GM13977 (cell line): ENCODE data around the gene SP8.

Experiments used
- DNase-seq: peaks from one replicate; pipeline ENCODE4 v3.0.0; 2012; ENCODE audit warnings: low spot score
- in situ Hi-C: fragments of 300-500 bp; cut with MboI; formaldehyde crosslinking; loops from one replicate; pipeline ENCODE4 v1.12.0; 2022; ENCODE audit warnings: low sequenced_read_pairs, low pct_unique_long_range_greater_than_20kb, mixed read lengths, inconsistent platforms; ENCODE audit not compliant: unreplicated experiment
- TF ChIP-seq, protein P1 (sequence below): IDR thresholded peaks from 2 replicates; pipeline ENCODE4 v1.5.1; 2012; ENCODE audit warnings: mild to moderate bottlenecking, control low read depth; ENCODE audit not compliant: insufficient read depth; ENCODE audit errors: extremely low read depth, missing control alignments

The SP8 gene

DNA sequence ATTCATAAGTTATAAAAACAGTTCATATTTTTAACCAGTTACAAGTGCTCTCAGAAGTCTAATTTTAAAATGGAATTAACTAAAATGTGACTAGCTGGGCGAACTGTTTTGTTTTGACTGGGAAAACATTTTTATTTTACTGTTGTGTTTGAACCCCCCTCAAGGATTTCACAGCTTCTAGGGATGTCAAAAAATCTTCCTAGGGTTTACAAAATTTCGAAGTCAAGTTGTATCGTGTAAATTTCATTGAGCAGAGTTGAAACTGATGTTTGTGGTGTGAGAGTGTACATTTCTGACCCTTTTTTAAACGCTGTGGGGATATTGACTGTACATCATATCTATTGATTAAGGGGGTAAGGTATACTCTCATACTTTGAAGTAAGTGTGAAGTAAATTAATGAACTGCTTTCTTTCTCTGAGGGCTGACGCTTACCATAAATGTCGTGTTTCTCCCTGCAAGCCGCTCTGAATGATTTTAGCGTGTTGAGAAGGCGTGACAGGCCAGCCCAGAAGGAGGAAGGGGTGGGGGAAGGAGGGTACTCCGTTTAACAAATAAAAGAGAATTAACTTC is 1.8 kb upstream of the SP8 start:
- in situ Hi-C loops, result no loop called here
- DNase-seq, result no peak
- TF ChIP-seq, protein P1, sequence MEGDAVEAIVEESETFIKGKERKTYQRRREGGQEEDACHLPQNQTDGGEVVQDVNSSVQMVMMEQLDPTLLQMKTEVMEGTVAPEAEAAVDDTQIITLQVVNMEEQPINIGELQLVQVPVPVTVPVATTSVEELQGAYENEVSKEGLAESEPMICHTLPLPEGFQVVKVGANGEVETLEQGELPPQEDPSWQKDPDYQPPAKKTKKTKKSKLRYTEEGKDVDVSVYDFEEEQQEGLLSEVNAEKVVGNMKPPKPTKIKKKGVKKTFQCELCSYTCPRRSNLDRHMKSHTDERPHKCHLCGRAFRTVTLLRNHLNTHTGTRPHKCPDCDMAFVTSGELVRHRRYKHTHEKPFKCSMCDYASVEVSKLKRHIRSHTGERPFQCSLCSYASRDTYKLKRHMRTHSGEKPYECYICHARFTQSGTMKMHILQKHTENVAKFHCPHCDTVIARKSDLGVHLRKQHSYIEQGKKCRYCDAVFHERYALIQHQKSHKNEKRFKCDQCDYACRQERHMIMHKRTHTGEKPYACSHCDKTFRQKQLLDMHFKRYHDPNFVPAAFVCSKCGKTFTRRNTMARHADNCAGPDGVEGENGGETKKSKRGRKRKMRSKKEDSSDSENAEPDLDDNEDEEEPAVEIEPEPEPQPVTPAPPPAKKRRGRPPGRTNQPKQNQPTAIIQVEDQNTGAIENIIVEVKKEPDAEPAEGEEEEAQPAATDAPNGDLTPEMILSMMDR, result no peak

DNA sequence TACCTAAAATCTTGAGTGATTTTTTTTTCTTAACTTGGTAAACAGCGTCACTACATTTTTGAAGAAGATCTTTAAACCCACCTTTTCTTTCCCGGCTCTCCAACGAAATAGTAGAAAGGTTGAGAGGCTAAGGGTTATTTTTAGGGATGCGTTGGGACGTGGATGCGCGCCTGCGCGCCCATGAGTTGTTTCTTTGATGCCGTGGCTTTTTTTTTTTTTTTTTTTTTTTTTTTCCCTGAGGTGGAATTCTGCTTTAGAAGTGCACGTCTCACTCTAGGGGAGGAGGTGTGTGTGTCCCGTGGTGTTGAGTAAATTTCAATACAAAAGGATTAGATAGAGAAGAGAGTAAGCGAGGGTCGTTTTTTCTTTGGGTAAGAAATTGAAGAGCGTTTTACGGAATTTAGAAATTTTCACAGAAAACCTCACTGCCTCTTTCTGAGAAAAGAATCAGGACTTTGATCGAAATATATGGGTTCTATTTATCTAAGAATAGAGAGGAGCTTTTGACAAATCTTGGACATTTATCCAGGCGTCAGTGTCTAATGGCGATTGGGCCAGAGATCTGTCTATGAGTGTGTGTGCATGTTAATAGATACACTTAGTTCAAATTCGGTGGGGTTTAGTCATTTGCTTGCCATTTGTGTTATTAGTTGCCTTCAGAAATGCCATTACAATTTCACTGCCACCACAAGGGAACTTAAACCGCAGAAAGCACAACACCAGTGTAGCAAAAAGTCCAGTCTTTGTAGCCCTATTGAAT is 1.2 kb upstream of the SP8 start:
- no peak for DNase-seq
- in situ Hi-C loops, result no loop called here
- TF ChIP-seq, protein P1, result no peak

DNA sequence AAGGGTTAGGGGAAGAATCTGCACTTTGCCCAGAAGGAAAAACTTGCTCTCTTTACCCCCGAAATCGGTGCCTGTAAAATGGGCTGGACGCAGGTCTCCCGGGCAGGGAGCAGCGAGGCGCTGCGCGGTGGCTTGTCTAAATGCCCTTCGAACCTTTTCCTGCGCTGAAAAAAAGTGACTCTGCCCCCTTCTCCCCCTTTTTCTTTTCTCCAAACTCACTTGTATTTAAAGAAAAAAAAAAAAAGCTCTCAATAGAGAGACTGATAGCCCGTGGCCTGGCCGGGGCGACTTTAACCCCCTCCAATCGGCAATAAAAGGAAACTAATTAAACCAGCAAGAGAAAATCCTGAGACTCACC is 286 bp downstream of the SP8 start:
- TF ChIP-seq, protein P1, result no peak

DNA sequence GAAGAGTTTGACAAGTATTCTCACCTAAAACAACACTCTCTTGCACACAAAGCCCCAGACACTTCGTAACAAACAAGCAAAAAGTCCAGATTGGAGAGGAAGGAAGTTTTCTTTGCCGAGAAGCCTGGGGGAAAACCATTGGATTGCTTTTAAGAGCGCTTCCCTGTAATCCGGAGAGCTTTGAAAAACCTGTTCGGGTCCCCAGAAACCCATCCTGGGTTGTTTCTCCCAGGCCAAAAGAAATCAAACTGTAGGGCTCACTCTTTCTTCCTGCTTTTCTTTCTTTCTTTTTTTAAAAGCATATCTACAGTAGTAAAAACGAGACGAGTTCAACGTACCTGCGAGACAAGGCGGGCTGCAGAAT is 655 bp downstream of the SP8 start:
- in situ Hi-C loops, result no loop called here
- TF ChIP-seq, protein P1, result no peak
- peak; percentile 49 for DNase-seq

More for the DNA sequence above, 286 bp downstream of the SP8 start:
- in situ Hi-C loops, result no loop called here
- no peak for DNase-seq

DNA sequence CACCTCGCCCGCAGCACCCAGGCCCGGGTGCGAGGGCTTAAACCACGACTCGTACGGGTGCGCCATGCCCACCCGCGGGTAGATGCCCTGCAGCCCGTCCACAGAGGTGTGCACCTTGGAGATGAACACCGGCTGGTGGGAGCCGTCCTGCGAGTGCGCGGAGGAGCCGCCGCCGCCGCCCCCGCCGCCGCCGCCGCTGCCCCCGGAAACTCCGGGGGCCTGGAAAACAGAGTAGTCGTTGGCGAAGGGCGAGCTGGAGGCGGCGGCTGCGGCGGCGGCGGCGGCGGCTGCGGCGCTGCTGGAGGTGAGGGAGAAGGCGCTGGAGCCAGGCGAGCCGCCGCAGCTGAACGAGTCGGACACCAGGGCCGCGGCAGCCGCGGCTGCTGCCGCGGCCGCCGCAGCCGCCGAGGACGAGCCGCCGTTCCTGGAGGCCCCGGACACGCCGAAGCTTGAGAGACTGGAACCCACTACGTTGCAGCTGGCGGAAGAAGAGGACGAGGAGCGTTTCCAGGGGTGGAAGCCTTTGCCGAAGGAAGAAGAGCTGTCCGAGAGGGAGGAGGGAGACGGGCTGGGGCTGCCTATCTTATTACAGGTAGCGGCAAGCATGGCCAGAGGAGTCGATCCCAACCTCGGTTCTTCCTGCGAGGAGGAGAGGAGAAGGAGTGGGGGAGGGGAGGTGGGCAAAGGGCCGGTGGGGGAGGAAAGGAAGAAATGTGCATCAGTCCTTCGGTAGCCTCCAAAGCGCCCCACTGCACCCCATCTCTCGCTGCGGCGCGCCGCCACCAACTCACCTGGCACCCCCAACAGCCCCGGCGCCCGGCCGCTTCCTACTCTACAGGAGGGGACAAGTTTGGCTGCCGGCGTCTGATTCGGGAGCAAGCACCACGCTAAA is 1.3 kb downstream of the SP8 start:
- in situ Hi-C loops, result no loop called here
- TF ChIP-seq, protein P1, result no peak
- DNase-seq, result peak; percentile 46

DNA sequence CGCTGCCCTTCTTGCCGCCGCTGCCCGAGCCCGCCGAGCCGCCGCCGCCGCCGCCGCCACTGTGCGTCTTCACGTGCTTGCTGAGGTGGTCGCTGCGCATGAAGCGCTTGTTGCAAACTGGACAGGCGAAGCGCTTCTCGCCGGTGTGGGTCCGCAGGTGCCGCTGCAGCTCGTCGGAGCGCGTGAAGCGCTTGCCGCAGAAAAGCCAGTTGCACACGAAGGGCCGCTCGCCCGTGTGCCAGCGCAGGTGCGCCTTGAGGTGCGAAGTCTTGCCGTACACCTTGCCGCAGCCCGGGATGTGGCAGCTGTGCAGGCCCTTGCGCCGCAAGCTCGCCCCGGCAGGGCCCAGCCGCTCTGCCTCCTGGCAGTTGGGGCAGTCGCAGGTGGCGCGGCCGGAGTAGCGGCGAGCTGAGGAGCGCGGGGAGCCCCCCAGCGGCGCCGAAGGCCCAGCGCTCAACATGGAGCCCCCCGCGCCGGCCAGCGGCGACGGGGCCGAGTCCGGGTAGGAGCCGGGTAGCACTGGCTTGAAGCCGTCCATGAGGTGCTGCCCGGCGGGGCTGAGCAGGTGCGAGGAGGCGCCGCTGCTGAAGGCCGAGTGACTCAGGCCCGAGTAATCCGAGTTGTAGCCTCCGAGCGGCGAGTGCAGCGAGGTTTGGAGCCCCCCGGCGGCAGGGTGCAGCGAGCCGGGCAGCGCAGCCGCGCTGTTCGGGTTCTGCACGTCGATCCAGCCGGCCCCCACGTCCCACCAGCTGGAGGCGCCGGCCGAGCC is 2.1 kb downstream of the SP8 start:
- peak; percentile 59 for DNase-seq
- TF ChIP-seq, protein P1, result no peak

More for the DNA sequence above, 2.1 kb downstream of the SP8 start:
- in situ Hi-C loops, result no loop called here
